NCI-H1048 (cell line): Measurements from ENCODE around the gene TEDC2.

Experiments
- DNase-seq: peaks from one replicate; lab custom pipeline; 2025; lab: John Stamatoyannopoulos, UW

Gene TEDC2

GRCh38 chr16:2496223-2497115 lies 36.6 kb downstream of the TEDC2 start:
- DNase-seq, result no peak

- DNase-seq, result no peak
Measured at GRCh38 chr16:2497116-2497630, 37.3 kb downstream of the TEDC2 start.

GRCh38 chr16:2497695-2498484 lies 38.0 kb downstream of the TEDC2 start:
- DNase-seq, result no peak

- DNase-seq, result no peak
Measured at GRCh38 chr16:2498531-2499253, 38.8 kb downstream of the TEDC2 start.

- DNase-seq, result no peak
Measured at GRCh38 chr16:2499454-2499853, 39.5 kb downstream of the TEDC2 start.

GRCh38 chr16:2499890-2500429 lies 40.1 kb downstream of the TEDC2 start:
- no peak for DNase-seq

- no peak for DNase-seq
Measured at GRCh38 chr16:2500430-2500917, 40.6 kb downstream of the TEDC2 start.

- DNase-seq, result no peak
Measured at GRCh38 chr16:2500918-2501750, 41.2 kb downstream of the TEDC2 start.

GRCh38 chr16:2501946-2502895 lies 42.3 kb downstream of the TEDC2 start:
- no peak for DNase-seq

GRCh38 chr16:2505695-2506094 lies 45.8 kb downstream of the TEDC2 start:
- DNase-seq, result no peak

GRCh38 chr16:2507052-2507659 lies 47.2 kb downstream of the TEDC2 start:
- DNase-seq, result no peak

GRCh38 chr16:2507665-2508064 lies 47.8 kb downstream of the TEDC2 start:
- DNase-seq, result no peak

- no peak for DNase-seq
Measured at GRCh38 chr16:2508722-2509400, 49.0 kb downstream of the TEDC2 start.

- DNase-seq, result no peak
Measured at GRCh38 chr16:2511128-2511800, 51.4 kb downstream of the TEDC2 start.

GRCh38 chr16:2511996-2512734 lies 52.3 kb downstream of the TEDC2 start:
- no peak for DNase-seq

- DNase-seq, result no peak
Measured at GRCh38 chr16:2512735-2513404, 53.0 kb downstream of the TEDC2 start.
